HG03521 (cell line): ENCODE results near the gene GRK5.

Source experiments
- ATAC-seq: cut with Tn5 transposase; IDR thresholded peaks from one replicate; pipeline ENCODE4 v1.9.1; 2021; ENCODE audit warnings: mild to moderate bottlenecking, moderate library complexity; ENCODE audit not compliant: unreplicated experiment

The GRK5 gene

GRCh38 chr10:119496273-119496672, 288.9 kb downstream of the GRK5 start:
- ATAC-seq: peak; percentile 74

GRCh38 chr10:119497243-119497642, 289.9 kb downstream of the GRK5 start:
- ATAC-seq: no peak

- ATAC-seq: no peak
Observed at GRCh38 chr10:119498889-119499676, 291.7 kb downstream of the GRK5 start.

- ATAC-seq: no peak
Observed at GRCh38 chr10:119499677-119500002, 292.3 kb downstream of the GRK5 start.

- ATAC-seq: no peak
Observed at GRCh38 chr10:119500123-119500795, 292.9 kb downstream of the GRK5 start.

GRCh38 chr10:119500821-119501220, 293.4 kb downstream of the GRK5 start:
- no peak for ATAC-seq

- no peak for ATAC-seq
Observed at GRCh38 chr10:119501690-119502089, 294.3 kb downstream of the GRK5 start.

- peak; percentile 42 for ATAC-seq
Observed at GRCh38 chr10:119502209-119502608, 294.8 kb downstream of the GRK5 start.

- no peak for ATAC-seq
Observed at GRCh38 chr10:119502618-119503155, 295.3 kb downstream of the GRK5 start.

- no peak for ATAC-seq
Observed at GRCh38 chr10:119503821-119504220, 296.4 kb downstream of the GRK5 start.

- ATAC-seq: no peak
Observed at GRCh38 chr10:119504651-119505050, 297.3 kb downstream of the GRK5 start.

- no peak for ATAC-seq
Observed at GRCh38 chr10:119505131-119505551, 297.8 kb downstream of the GRK5 start.
